Right lobe of liver (tissue), 4 donors: ENCODE measurements around the gene TMC8.

ENCODE experiments used
- POLR2A ChIP-seq: fragments of 450-650 bp; IDR thresholded peaks from one replicate; pipeline ENCODE4 v1.6.1; 2017; ENCODE audit warnings: antibody characterized with exemption, mild to moderate bottlenecking
- TF ChIP-seq, protein P1 (sequence below), 4 donors: fragments of 200-600 bp in 3 of 4; fragments of 450-650 bp in 1 of 4; IDR thresholded peaks; one replicate each; pipeline versions ENCODE4 v1.5.1 to v1.8.0; 2016 to 2022; ENCODE audit warnings: antibody characterized with exemption in 4 of 4, mild to moderate bottlenecking in 2 of 4
- donor health status: DM: no; HTN: no; CAD: no.
- donor health status: DM: no; HTN: no; CAD: no.
- donor health status: DM: no; HTN: yes; CAD: no.

GRCh38 chr17:78109489-78109761 is 21.1 kb upstream of the TMC8 start:
- TF ChIP-seq, protein P1, sequence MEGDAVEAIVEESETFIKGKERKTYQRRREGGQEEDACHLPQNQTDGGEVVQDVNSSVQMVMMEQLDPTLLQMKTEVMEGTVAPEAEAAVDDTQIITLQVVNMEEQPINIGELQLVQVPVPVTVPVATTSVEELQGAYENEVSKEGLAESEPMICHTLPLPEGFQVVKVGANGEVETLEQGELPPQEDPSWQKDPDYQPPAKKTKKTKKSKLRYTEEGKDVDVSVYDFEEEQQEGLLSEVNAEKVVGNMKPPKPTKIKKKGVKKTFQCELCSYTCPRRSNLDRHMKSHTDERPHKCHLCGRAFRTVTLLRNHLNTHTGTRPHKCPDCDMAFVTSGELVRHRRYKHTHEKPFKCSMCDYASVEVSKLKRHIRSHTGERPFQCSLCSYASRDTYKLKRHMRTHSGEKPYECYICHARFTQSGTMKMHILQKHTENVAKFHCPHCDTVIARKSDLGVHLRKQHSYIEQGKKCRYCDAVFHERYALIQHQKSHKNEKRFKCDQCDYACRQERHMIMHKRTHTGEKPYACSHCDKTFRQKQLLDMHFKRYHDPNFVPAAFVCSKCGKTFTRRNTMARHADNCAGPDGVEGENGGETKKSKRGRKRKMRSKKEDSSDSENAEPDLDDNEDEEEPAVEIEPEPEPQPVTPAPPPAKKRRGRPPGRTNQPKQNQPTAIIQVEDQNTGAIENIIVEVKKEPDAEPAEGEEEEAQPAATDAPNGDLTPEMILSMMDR (IDR thresholded peaks at IDR 0.05), result no peak
- TF ChIP-seq POLR2A, result no peak
